Measurements from ENCODE around the gene ENGASE.

Gene ENGASE

DNA sequence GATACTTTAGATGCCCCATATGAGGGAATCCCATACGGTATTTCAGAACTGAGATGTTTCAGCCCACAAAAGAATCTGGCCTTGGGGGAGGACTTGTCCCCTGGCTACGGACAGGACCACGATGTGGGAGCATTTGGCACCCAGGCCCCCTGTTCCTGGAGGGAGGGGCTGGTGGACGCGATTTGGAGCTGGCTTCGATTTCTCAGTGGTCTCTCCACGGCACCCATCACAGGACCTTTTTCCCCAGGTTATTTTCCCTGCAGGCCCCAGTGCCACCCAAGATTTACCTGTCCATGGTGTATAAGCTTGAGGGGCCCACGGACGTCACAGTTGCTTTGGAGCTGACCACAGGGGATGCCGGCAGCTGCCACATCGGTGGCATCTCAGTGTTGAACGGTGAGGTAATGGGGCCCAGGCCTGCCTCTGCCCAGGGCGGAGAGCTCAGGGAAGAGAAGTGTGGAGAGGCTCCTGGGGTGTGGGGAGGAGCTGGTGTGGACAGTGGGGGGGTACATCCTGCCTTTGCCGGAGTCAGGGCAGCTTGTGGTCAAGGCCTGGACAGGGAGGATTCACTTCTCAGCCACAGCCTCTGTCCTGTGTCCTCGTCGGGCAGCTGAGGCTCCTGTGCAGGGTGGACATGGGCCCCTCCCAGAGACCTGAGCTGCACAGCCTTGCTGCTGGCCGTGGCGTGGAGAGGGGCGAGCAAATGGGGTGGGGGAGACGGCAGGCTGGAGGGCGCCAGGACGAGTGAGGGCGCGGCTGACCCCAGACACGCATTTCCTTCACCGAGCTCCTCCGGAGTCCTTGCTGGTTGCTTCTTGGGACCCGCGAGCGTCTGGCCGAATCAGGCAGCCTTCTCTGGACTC, 9.9 kb downstream of the ENGASE start:
- no peak overlapping the region for H2AFZ ChIP-seq (ENCODE audit: low read depth, low read length, severe bottlenecking)
- H3K36me3 ChIP-seq (ENCODE audit: low read length): no peaks in the 10 kb centered on the region
- H4K20me1 ChIP-seq (ENCODE audit: low read depth, low read length): no peaks in the 10 kb centered on the region

GRCh38 chr17:79085154-79085920, 10.7 kb downstream of the ENGASE start:
- Histone ChIP-seq H3K27me3 (ENCODE audit: low read length) (no peaks in the 10 kb centered on the region), H2AFZ (ENCODE audit: low read depth, low read length, severe bottlenecking) (no peak overlapping the region), H3K4me2 (ENCODE audit: low read depth, low read length, poor library complexity, severe bottlenecking) (no peak overlapping the region)

More for the DNA sequence above, 9.9 kb downstream of the ENGASE start:
- TF ChIP-seq, protein P1, sequence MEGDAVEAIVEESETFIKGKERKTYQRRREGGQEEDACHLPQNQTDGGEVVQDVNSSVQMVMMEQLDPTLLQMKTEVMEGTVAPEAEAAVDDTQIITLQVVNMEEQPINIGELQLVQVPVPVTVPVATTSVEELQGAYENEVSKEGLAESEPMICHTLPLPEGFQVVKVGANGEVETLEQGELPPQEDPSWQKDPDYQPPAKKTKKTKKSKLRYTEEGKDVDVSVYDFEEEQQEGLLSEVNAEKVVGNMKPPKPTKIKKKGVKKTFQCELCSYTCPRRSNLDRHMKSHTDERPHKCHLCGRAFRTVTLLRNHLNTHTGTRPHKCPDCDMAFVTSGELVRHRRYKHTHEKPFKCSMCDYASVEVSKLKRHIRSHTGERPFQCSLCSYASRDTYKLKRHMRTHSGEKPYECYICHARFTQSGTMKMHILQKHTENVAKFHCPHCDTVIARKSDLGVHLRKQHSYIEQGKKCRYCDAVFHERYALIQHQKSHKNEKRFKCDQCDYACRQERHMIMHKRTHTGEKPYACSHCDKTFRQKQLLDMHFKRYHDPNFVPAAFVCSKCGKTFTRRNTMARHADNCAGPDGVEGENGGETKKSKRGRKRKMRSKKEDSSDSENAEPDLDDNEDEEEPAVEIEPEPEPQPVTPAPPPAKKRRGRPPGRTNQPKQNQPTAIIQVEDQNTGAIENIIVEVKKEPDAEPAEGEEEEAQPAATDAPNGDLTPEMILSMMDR (IDR thresholded peaks at IDR 0.05; ENCODE audit: insufficient read depth, low read length, poor library complexity, severe bottlenecking): no peak
- TF ChIP-seq EZH2phosphoT487 (conservative IDR thresholded peaks at IDR 0.05; ENCODE audit: low read length): no peak
- no peaks in the 10 kb centered on the region for H3K79me2 ChIP-seq (ENCODE audit: insufficient read depth, low read length)
- no peaks in the 10 kb centered on the region for H3K27me3 ChIP-seq (ENCODE audit: low read length)
- H3K9me3 ChIP-seq (ENCODE audit: insufficient read depth, low read length): no peaks in the 10 kb centered on the region
- no peaks in the 10 kb centered on the region for H3K9me2 ChIP-seq (replicated peaks; ENCODE audit: insufficient read depth, low read length)
- no peak overlapping the region for H3K27ac ChIP-seq (ENCODE audit: low read depth, low read length)
- no peaks in the 10 kb centered on the region for H3F3A ChIP-seq (ENCODE audit: insufficient read depth)
- H3K9ac ChIP-seq (ENCODE audit: low read length): no peak overlapping the region
- H3K4me2 ChIP-seq (ENCODE audit: low read depth, low read length, poor library complexity, severe bottlenecking): no peak overlapping the region
- no peak overlapping the region for H3K4me3 ChIP-seq (ENCODE audit: insufficient read depth, low read length, poor library complexity, severe bottlenecking)

DNA sequence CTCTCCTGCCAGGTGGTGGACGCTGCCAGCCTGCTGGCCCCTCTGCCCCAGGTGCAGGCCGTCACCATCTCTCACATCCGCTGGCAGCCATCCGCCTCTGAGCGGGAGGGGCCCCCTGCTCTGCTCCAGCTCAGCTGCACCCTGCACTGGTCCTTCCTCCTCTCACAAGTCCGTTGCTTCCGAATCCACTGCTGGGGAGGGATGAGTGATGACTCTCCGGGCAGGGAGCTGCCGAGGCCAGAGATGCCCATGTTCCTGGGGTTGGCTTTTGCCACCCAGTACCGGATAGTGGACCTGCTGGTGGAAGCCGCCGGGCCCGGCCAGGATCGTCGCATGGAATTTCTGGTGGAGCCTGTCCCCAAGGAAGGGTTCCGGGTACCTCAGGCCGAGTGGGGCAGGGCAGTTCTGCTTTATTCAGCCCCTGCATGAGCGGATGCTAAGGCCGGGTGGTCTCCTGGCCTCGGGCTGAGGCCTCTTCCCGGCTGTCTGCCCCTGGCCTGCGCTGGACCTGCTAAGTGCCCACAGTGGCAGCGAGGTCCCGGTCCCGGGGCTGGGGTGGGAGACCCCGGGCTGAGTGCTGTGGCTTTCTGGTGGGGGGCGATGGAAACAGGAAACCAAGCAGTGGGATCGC, 11.4 kb downstream of the ENGASE start:
- H3K79me2 ChIP-seq (ENCODE audit: insufficient read depth, low read length): no peaks in the 10 kb centered on the region
- TF ChIP-seq EZH2phosphoT487 (conservative IDR thresholded peaks at IDR 0.05; ENCODE audit: low read length): no peak
- TF ChIP-seq, protein P1 (IDR thresholded peaks at IDR 0.05; ENCODE audit: insufficient read depth, low read length, poor library complexity, severe bottlenecking): no peak
- no peak overlapping the region for H3K4me2 ChIP-seq (ENCODE audit: low read depth, low read length, poor library complexity, severe bottlenecking)
- no peak overlapping the region for H3K27ac ChIP-seq (ENCODE audit: low read depth, low read length)
- no peak overlapping the region for H2AFZ ChIP-seq (ENCODE audit: low read depth, low read length, severe bottlenecking)
- no peaks in the 10 kb centered on the region for H3K9me3 ChIP-seq (ENCODE audit: insufficient read depth, low read length)
- no peak overlapping the region for H3K4me3 ChIP-seq (ENCODE audit: insufficient read depth, low read length, poor library complexity, severe bottlenecking)
- H3K9ac ChIP-seq (ENCODE audit: low read length): no peak overlapping the region
- H3K36me3 ChIP-seq (ENCODE audit: low read length): no peaks in the 10 kb centered on the region
- H3F3A ChIP-seq (ENCODE audit: insufficient read depth): no peaks in the 10 kb centered on the region
- H3K27me3 ChIP-seq (ENCODE audit: low read length): no peaks in the 10 kb centered on the region
- no peaks in the 10 kb centered on the region for H4K20me1 ChIP-seq (ENCODE audit: low read depth, low read length)
- no peaks in the 10 kb centered on the region for H3K9me2 ChIP-seq (replicated peaks; ENCODE audit: insufficient read depth, low read length)

More at GRCh38 chr17:79085154-79085920, 10.7 kb downstream of the ENGASE start:
- Histone ChIP-seq H3F3A (ENCODE audit: insufficient read depth) (no peaks in the 10 kb centered on the region), H3K27ac (ENCODE audit: low read depth, low read length) (no peak overlapping the region), H3K9me2 (replicated peaks; ENCODE audit: insufficient read depth, low read length) (no peaks in the 10 kb centered on the region), H3K36me3 (ENCODE audit: low read length) (no peaks in the 10 kb centered on the region), H3K9me3 (ENCODE audit: insufficient read depth, low read length) (no peaks in the 10 kb centered on the region), H3K9ac (ENCODE audit: low read length) (no peak overlapping the region), H4K20me1 (ENCODE audit: low read depth, low read length) (no peaks in the 10 kb centered on the region), H3K4me3 (ENCODE audit: insufficient read depth, low read length, poor library complexity, severe bottlenecking) (no peak overlapping the region), H3K79me2 (ENCODE audit: insufficient read depth, low read length) (no peaks in the 10 kb centered on the region)
- no peak for TF ChIP-seq EZH2phosphoT487 (conservative IDR thresholded peaks at IDR 0.05; ENCODE audit: low read length)
- TF ChIP-seq, protein P1 (IDR thresholded peaks at IDR 0.05; ENCODE audit: insufficient read depth, low read length, poor library complexity, severe bottlenecking): no peak

Measured in SU-DHL-6 (cell line).